SK-N-SH (cell line): ENCODE measurements around the gene ZNF275.

ENCODE experiments used
- CTCF ChIP-seq: fragments of 200-600 bp; sonication (generic); IDR thresholded peaks from 2 replicates; pipeline ENCODE4 v1.6.1; 2017; ENCODE audit warnings: antibody characterized with exemption, mild to moderate bottlenecking, moderate library complexity
- EP300 ChIP-seq, 2 experiments: IDR thresholded peaks; 2 replicates each; pipeline versions ENCODE4 v1.4.0 to v1.6.1; 2012; ENCODE audit warnings: borderline replicate concordance in 1 of 2, low read depth in 1 of 2, low read length in 1 of 2
- FOXM1 ChIP-seq: IDR thresholded peaks from 2 replicates; pipeline ENCODE4 v1.4.0; 2012; ENCODE audit warnings: low read depth, mild to moderate bottlenecking
- GABPA ChIP-seq: IDR thresholded peaks from 2 replicates; pipeline ENCODE4 v1.4.0; 2012; ENCODE audit warnings: low read depth, mild to moderate bottlenecking
- MAX ChIP-seq: IDR thresholded peaks from 2 replicates; pipeline ENCODE4 v1.4.0; 2012; ENCODE audit warnings: low read depth
- REST ChIP-seq: IDR thresholded peaks from 2 replicates; pipeline ENCODE4 v1.6.1; 2012; ENCODE audit warnings: mild to moderate bottlenecking, low read depth, low read length, moderate library complexity
- SIN3A ChIP-seq: IDR thresholded peaks from 2 replicates; pipeline ENCODE4 v1.6.1; 2012; ENCODE audit warnings: low read depth, mild to moderate bottlenecking, low read length, moderate library complexity, borderline replicate concordance
- TAF1 ChIP-seq: IDR thresholded peaks from 2 replicates; pipeline ENCODE4 v1.6.1; 2012; ENCODE audit warnings: low read depth, mild to moderate bottlenecking, low read length, moderate library complexity, borderline replicate concordance
- USF1 ChIP-seq: IDR thresholded peaks from 2 replicates; pipeline ENCODE4 v1.4.0; 2012; ENCODE audit warnings: low read depth, borderline replicate concordance

- TF ChIP-seq EP300 (IDR thresholded peaks at IDR 0.05; ENCODE audit: borderline replicate concordance in 1 of 2, low read depth in 1 of 2, low read length in 1 of 2) (no peak), CTCF (no peak), USF1 (no peak), MAX (no peak), REST (no peak), SIN3A (no peak), FOXM1 (no peak), TAF1 (no peak), GABPA (no peak)
These were observed 36.6 kb upstream of the ZNF275 start for GRCh38 chrX:153297376-153297775.
